Epidermal melanocyte (primary cell): ENCODE results near the gene RAG2.
"Not testable (repeated sequence)": the region's sequence is repeated elsewhere in the genome, so short reads cannot be mapped to it uniquely, and the experiment has no call there.

Experiments used
- DNase-seq: peaks from one replicate; pipeline ENCODE4 v3.0.0; 2011; ENCODE audit warnings: low spot score; ENCODE audit not compliant: insufficient read length

RAG2 gene

GRCh38 chr11:36557390-36557789, 40.6 kb downstream of the RAG2 start:
- DNase-seq, result not testable (repeated sequence)

- no peak for DNase-seq
Observed at GRCh38 chr11:36550385-36551115, 47.5 kb downstream of the RAG2 start.
